ENCODE measurements around the gene LRFN4. TPM values are rescaled to one million over a fixed set of nuclear protein-coding genes. Genes with fewer than 3 reads are reported as not detected.

Gene LRFN4
- total and polyA plus RNA-seq, 2 of the 8 experiments (the other 6 are each of a cell fraction or from before 2014, with no cell fraction given), result 49.8 to 64.3 TPM

GRCh38 chr11:66854729-66855211, 2.1 kb upstream of the LRFN4 start:
- Histone ChIP-seq H2AK5ac (ENCODE audit: low read depth, low read length) (peak overlapping the region; percentile 24; the same call in 1 of the 2 replicates), H3K9me3 (ENCODE audit: insufficient read depth in 2 of 2, low read depth in 1 of 2, low read length in 1 of 2) (no peaks in the 10 kb centered on the region), H4K91ac (replicated peaks; ENCODE audit: insufficient read length, low read length) (peak overlapping the region; percentile 73), H3K4me3 (ENCODE audit: extremely low read depth in 1 of 4, insufficient read depth in 2 of 4, low read depth in 3 of 4, low read length in 4 of 4) (no peak overlapping the region), H3K23ac (ENCODE audit: insufficient read length) (no peak overlapping the region), H3K14ac (ENCODE audit: insufficient read length) (no peak overlapping the region), H3K79me2 (ENCODE audit: control insufficient read depth in 1 of 2, insufficient read depth in 2 of 2, low read length in 2 of 2) (no peaks in the 10 kb centered on the region), H4K5ac (ENCODE audit: insufficient read length, low read depth, low read length) (no peak overlapping the region), H3K4me2 (ENCODE audit: insufficient read depth in 1 of 2, low read depth in 2 of 2, low read length in 2 of 2) (no peak overlapping the region; a peak in 1 of 4 replicates), H3K18ac (ENCODE audit: extremely low read depth, low read length) (no peak overlapping the region), H4K8ac (ENCODE audit: extremely low read depth, insufficient read depth, low read length) (peak overlapping the region; percentile 14), H3K36me3 (ENCODE audit: control insufficient read depth in 2 of 4, insufficient read depth in 4 of 4, low read length in 3 of 4) (peaks cover 0 to 18% (median 1%) of the 10 kb centered on the region in 4 experiments; a peak in 4 of 8 replicates), H4K20me1 (replicated peaks in 1 of 2; ENCODE audit: control insufficient read depth in 1 of 2, insufficient read depth in 2 of 2, low read length in 2 of 2) (peaks cover 2 to 4% of the 10 kb centered on the region in 2 experiments), H2BK12ac (ENCODE audit: low read depth, low read length) (peak overlapping the region; percentile 63; the same call in 1 of the 2 replicates), H2BK15ac (ENCODE audit: low read length) (peak overlapping the region; percentile 88; the same call in 1 of the 2 replicates), H3K4ac (replicated peaks; ENCODE audit: insufficient read length, low read depth, low read length) (no peak overlapping the region), H3K27me3 (replicated peaks in 1 of 4; ENCODE audit: control insufficient read depth in 3 of 4, extremely low read depth in 1 of 4, insufficient read depth in 3 of 4, low read length in 3 of 4) (no peaks in the 10 kb centered on the region), H3K4me1 (replicated peaks in 1 of 4; ENCODE audit: control insufficient read depth in 3 of 4, insufficient read depth in 4 of 4, low read length in 3 of 4) (peaks cover 5 to 20% (median 9%) of the 10 kb centered on the region in 4 experiments), H3K9ac (replicated peaks in 1 of 4; ENCODE audit: extremely low read depth in 1 of 4, low read depth in 3 of 4, low read length in 3 of 4) (no peak overlapping the region), H2BK20ac (ENCODE audit: low read length) (no peak overlapping the region), H3K27ac (ENCODE audit: low read depth, low read length) (no peak overlapping the region), H3K56ac (replicated peaks; ENCODE audit: insufficient read length, low read depth, low read length) (no peak overlapping the region), H2BK5ac (ENCODE audit: low read depth, low read length) (no peak overlapping the region), H3K79me1 (ENCODE audit: low read depth, low read length) (no peaks in the 10 kb centered on the region), H2AFZ (ENCODE audit: low read length) (no peak overlapping the region), H3K23me2 (ENCODE audit: low read depth, low read length) (peaks cover 8% of the 10 kb centered on the region), H2BK120ac (replicated peaks; ENCODE audit: low read depth, low read length) (no peak overlapping the region)
- ChIA-PET CTCF (ENCODE audit: partially characterized antibody) (interaction anchor here (0.6 to 6.3 kb wide), 9 partner anchors 11 to 433 kb away, joined by 3 to 72 read pairs (median 3); partner anchors contain the start of genes C11orf86 and RCE1), POLR2A (ENCODE audit: partially characterized antibody) (interaction anchor here (1.3 to 5.4 kb wide), 6 partner anchors 8 to 27 kb away, joined by 3 to 53 read pairs (median 6); partner anchors contain the start of gene RCE1)
- 97% methylated on average over 13 of the region's 15 CpGs; no CpG with 5 or more reads in 1 of the 2 experiments for WGBS, 2 experiments (ENCODE audit: extremely low coverage in 1 of 2, insufficient coverage in 1 of 2, insufficient read length in 1 of 2, insufficient replicate concordance in 2 of 2, low coverage in 1 of 2, low lambda C conversion rate in 2 of 2, missing lambda C conversion rate in 1 of 2)
- no peak for FAIRE-seq
- DNase-seq (ENCODE audit: low read depth in 1 of 2, low spot score in 2 of 2), result no peak
- TF ChIP-seq SP4 (IDR thresholded peaks at IDR 0.05; ENCODE audit: low read length) (no peak), GABPA (IDR thresholded peaks at IDR 0.05; ENCODE audit: borderline replicate concordance, insufficient read depth, low read length) (no peak), TCF12 (IDR thresholded peaks at IDR 0.05; ENCODE audit: low read depth, low read length) (no peak), RFX5 (IDR thresholded peaks at IDR 0.05; ENCODE audit: borderline replicate concordance, low read depth, low read length) (no peak), TAF1 (IDR thresholded peaks at IDR 0.05; ENCODE audit: low read depth, low read length) (no peak), CTCF (IDR thresholded peaks at IDR 0.05; ENCODE audit: control extremely low read depth in 1 of 3, insufficient read depth in 1 of 3, low read depth in 1 of 3, low read length in 3 of 3) (no peak), RXRA (IDR thresholded peaks at IDR 0.05; ENCODE audit: insufficient read depth, low read depth, low read length) (no peak), TAF7 (optimal IDR thresholded peaks at IDR 0.05; ENCODE audit: borderline replicate concordance, low read depth, low read length) (no peak)

Measured in H1 (cell line).